WTC11 (cell line): ENCODE measurements around the gene OVAAL. TPM values are rescaled to one million over a fixed set of nuclear protein-coding genes. Genes with fewer than 3 reads are reported as not detected.

Experiments used
- ATAC-seq: fragments of 200-7000 bp; cut with Tn5 transposase; 2 replicates; pipeline ENCODE4 v1.10.0; 2021; ENCODE audit warnings: mild to moderate bottlenecking, moderate library complexity
- CTCF ChIA-PET: fragments of 300-600 bp; sonication (Branson Sonifier 250); formaldehyde crosslinking; loops from one replicate; lab custom pipeline; 2021; ENCODE audit warnings: antibody characterized with exemption; lab: Charles Lee
- POLR2A ChIA-PET: fragments of 350-600 bp; sonication (Branson Sonifier 250); formaldehyde crosslinking; loops from one replicate; lab custom pipeline; 2021; ENCODE audit warnings: antibody characterized with exemption; lab: Charles Lee
- DNase-seq: peaks from one replicate; pipeline ENCODE4 v3.0.0; 2021; ENCODE audit warnings: low spot score
- H3K27ac Mint-ChIP-seq: 2 replicates; pipeline ENCODE4 v1.8.0; 2021; ENCODE audit warnings: mixed read lengths
- H3K27me3 Mint-ChIP-seq: 2 replicates; pipeline ENCODE4 v1.8.0; 2021; ENCODE audit warnings: low read depth, mild to moderate bottlenecking, moderate library complexity, mixed read lengths
- H3K36me3 Mint-ChIP-seq: 2 replicates; pipeline ENCODE4 v1.8.0; 2021; ENCODE audit warnings: mixed read lengths
- H3K4me1 Mint-ChIP-seq: 2 replicates; pipeline ENCODE4 v1.8.0; 2022; ENCODE audit warnings: mixed read lengths
- H3K4me3 Mint-ChIP-seq: 2 replicates; pipeline ENCODE4 v1.8.0; 2021; ENCODE audit warnings: mild to moderate bottlenecking, moderate library complexity, mixed read lengths
- H3K9me3 Mint-ChIP-seq: 2 replicates; pipeline ENCODE4 v1.8.0; 2021; ENCODE audit warnings: mixed read lengths
- CREM ChIP-seq: sonication (generic); formaldehyde crosslinking; IDR thresholded peaks from 2 replicates; pipeline ENCODE4 v1.8.1; 2022; ENCODE audit warnings: mild to moderate bottlenecking, missing genetic modification reagents, moderate library complexity
- EMX1 ChIP-seq: fragments of 250-450 bp; sonication (Bioruptor Pico); IDR thresholded peaks from 2 replicates; pipeline ENCODE4 v1.8.0; 2021; ENCODE audit warnings: mild to moderate bottlenecking
- FOXP1 ChIP-seq: sonication (generic); formaldehyde crosslinking; IDR thresholded peaks from 2 replicates; pipeline ENCODE4 v1.8.0; 2022; ENCODE audit warnings: missing genetic modification reagents, mild to moderate bottlenecking, moderate library complexity, borderline replicate concordance
- HMGA2 ChIP-seq: fragments of 250-450 bp; sonication (Bioruptor Pico); IDR thresholded peaks from 2 replicates; pipeline ENCODE4 v1.4.0; 2021; ENCODE audit warnings: mild to moderate bottlenecking, moderate library complexity
- JAZF1 ChIP-seq: fragments of 250-450 bp; sonication (Bioruptor Pico); IDR thresholded peaks from 2 replicates; pipeline ENCODE4 v1.9.0; 2021; ENCODE audit warnings: moderate library complexity, mild to moderate bottlenecking, inconsistent platforms
- JUN ChIP-seq: sonication (generic); formaldehyde crosslinking; IDR thresholded peaks from 2 replicates; pipeline ENCODE4 v1.8.0; 2023; ENCODE audit warnings: mild to moderate bottlenecking, missing genetic modification reagents
- MYBL2 ChIP-seq: sonication (generic); formaldehyde crosslinking; IDR thresholded peaks from 2 replicates; pipeline ENCODE4 v1.8.1; 2023; ENCODE audit warnings: mild to moderate bottlenecking, moderate library complexity, missing genetic modification reagents
- NFYB ChIP-seq: sonication (generic); formaldehyde crosslinking; conservative IDR thresholded peaks from 2 replicates; pipeline ENCODE4 v1.8.0; 2022; ENCODE audit warnings: low read depth, missing genetic modification reagents
- NR1H2 ChIP-seq: sonication (generic); formaldehyde crosslinking; IDR thresholded peaks from 2 replicates; pipeline ENCODE4 v1.9.0; 2021; ENCODE audit warnings: mild to moderate bottlenecking, moderate library complexity, missing genetic modification reagents
- NR3C1 ChIP-seq: sonication (generic); formaldehyde crosslinking; conservative IDR thresholded peaks from 2 replicates; pipeline ENCODE4 v1.8.1; 2023; ENCODE audit warnings: low read depth, mild to moderate bottlenecking, missing genetic modification reagents
- TCF7 ChIP-seq: sonication (generic); formaldehyde crosslinking; IDR thresholded peaks from 2 replicates; pipeline ENCODE4 v1.8.0; 2022; ENCODE audit warnings: mild to moderate bottlenecking, low read depth, missing genetic modification reagents, moderate library complexity
- TEAD1 ChIP-seq: sonication (generic); formaldehyde crosslinking; IDR thresholded peaks from 2 replicates; pipeline ENCODE4 v1.8.0; 2022; ENCODE audit warnings: mild to moderate bottlenecking, missing genetic modification reagents
- TEAD4 ChIP-seq: sonication (generic); formaldehyde crosslinking; IDR thresholded peaks from 2 replicates; pipeline ENCODE4 v1.8.0; 2022; ENCODE audit warnings: mild to moderate bottlenecking, missing genetic modification reagents
- TP53 ChIP-seq: sonication (generic); formaldehyde crosslinking; IDR thresholded peaks from 2 replicates; pipeline ENCODE4 v1.8.1; 2023; ENCODE audit warnings: mild to moderate bottlenecking, missing genetic modification reagents
- ZNF263 ChIP-seq: sonication (generic); formaldehyde crosslinking; IDR thresholded peaks from 2 replicates; pipeline ENCODE4 v1.8.1; 2022; ENCODE audit warnings: low read depth, mild to moderate bottlenecking, moderate library complexity, missing genetic modification reagents
- total RNA-seq: library from RNA; stranded (reverse); gene quantifications from 3 replicates; pipeline ENCODE4 v1.2.3, GENCODE V29; 2021
- TF ChIP-seq, protein P1 (sequence below): fragments of 200-600 bp; IDR thresholded peaks from 2 replicates; pipeline ENCODE4 v1.8.0; 2022; ENCODE audit warnings: antibody characterized with exemption
- TF ChIP-seq, protein P2 (sequence below): sonication (generic); formaldehyde crosslinking; IDR thresholded peaks from 2 replicates; pipeline ENCODE4 v1.8.1; 2023; ENCODE audit warnings: mild to moderate bottlenecking, moderate library complexity, missing genetic modification reagents
- TF ChIP-seq, protein P3 (sequence below): fragments of 250-450 bp; sonication (Bioruptor Pico); conservative IDR thresholded peaks from 2 replicates; pipeline ENCODE4 v1.9.0; 2021; ENCODE audit warnings: mild to moderate bottlenecking
- TF ChIP-seq, protein P4 (sequence below): sonication (generic); formaldehyde crosslinking; IDR thresholded peaks from 2 replicates; pipeline ENCODE4 v1.8.0; 2023; ENCODE audit warnings: missing genetic modification reagents
- TF ChIP-seq, protein P5 (sequence below): sonication (generic); formaldehyde crosslinking; conservative IDR thresholded peaks from 2 replicates; pipeline ENCODE4 v1.8.1; 2022; ENCODE audit warnings: mild to moderate bottlenecking, missing genetic modification reagents
- TF ChIP-seq, protein P6 (sequence below): sonication (generic); formaldehyde crosslinking; conservative IDR thresholded peaks from 2 replicates; pipeline ENCODE4 v1.8.1; 2023; ENCODE audit warnings: mild to moderate bottlenecking, low read depth, missing genetic modification reagents, moderate library complexity
- TF ChIP-seq, protein P7 (sequence below): sonication (generic); formaldehyde crosslinking; IDR thresholded peaks from 2 replicates; pipeline ENCODE4 v1.8.0; 2022; ENCODE audit warnings: mild to moderate bottlenecking, missing genetic modification reagents

OVAAL gene
- total RNA-seq, 1 experiment from 2014 or later = not detected

DNA sequence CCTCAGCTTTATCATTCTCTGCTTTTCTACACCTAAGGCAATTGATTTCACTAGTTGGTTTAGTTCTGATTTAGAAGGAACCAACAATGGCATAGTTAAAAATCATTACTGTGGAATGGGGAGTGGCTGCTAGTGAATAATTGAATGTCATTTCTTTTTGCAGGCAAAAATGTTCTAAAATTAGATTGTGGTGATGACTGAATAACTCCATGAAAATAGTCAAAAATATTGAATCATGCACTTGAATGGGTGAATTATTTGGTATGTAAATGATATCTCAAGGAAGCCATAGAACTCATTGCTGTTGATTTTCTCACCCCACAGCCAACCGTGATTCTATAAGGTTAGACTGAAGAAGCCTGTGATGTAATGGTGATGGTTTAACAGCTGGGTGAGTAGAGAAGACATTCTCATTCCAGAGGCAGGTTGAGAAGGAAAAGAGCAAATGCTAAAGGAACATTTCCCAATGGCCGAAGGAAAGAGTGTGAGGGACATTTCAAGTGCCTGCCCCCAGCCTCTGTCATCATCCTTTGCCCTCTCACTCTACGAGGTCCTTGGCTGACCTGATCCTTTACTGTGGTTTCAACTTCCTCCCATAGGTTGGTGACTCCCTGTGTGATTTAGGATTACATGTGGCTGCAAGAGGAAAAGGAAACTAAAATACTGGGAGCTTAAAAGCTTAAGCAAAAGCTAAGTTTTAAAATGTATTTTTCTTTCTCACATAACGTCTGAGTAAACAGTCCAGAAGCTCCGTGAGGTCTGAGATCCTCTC lies 12.5 kb downstream of the OVAAL start:
- Mint-ChIP-seq H3K27me3 (no peaks in the 10 kb centered on the region; the same call in 1 of the 2 replicates), H3K36me3 (no peaks in the 10 kb centered on the region), H3K4me3 (no peak overlapping the region), H3K27ac (no peak overlapping the region), H3K4me1 (no peaks in the 10 kb centered on the region), H3K9me3 (no peaks in the 10 kb centered on the region)
- no peak for ATAC-seq
- no peak for DNase-seq
- CTCF ChIA-PET = no interaction called here
- TF ChIP-seq NR3C1 (CRISPR knock-in tag) = no peak
- TF ChIP-seq, protein P1, sequence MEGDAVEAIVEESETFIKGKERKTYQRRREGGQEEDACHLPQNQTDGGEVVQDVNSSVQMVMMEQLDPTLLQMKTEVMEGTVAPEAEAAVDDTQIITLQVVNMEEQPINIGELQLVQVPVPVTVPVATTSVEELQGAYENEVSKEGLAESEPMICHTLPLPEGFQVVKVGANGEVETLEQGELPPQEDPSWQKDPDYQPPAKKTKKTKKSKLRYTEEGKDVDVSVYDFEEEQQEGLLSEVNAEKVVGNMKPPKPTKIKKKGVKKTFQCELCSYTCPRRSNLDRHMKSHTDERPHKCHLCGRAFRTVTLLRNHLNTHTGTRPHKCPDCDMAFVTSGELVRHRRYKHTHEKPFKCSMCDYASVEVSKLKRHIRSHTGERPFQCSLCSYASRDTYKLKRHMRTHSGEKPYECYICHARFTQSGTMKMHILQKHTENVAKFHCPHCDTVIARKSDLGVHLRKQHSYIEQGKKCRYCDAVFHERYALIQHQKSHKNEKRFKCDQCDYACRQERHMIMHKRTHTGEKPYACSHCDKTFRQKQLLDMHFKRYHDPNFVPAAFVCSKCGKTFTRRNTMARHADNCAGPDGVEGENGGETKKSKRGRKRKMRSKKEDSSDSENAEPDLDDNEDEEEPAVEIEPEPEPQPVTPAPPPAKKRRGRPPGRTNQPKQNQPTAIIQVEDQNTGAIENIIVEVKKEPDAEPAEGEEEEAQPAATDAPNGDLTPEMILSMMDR = no peak
- no peak for TF ChIP-seq JUN
- POLR2A ChIA-PET = no interaction called here

DNA sequence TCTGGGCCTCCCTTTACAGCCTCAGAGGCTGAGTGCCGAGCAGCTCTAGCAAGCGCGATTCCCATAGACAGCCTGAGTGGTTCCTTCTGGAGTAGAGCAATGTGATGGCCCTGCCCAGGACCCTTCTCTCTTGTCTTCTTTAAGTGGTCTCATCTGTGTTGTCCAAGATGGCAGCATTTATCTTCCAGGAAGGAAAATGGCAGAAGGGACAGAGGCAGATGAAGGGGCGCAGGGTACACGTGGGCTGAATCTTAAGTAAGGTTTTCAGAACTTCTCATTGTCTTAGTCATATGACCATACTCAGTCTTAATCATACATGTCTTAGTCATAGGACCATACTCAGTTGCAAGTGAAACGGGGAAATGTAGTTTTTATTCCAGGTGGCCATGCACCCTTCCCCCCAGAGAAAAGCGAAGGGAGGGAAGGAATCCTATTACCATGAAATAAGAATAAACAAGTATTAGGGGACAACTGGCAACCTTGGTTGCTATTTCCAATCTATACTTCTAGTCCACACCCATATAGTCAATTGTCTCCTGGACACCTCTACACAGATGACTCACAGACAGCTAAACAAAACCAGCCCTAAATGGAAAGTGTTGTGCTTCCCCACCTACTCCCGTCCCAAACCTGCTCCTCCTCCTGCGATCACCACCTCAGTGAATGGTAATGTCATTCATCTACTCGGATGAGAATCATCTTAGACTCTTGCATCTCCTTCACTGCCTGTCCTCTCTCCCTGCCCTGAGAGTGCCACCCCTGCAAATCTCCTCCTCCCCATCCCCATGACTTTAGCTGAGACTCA lies 13.3 kb downstream of the OVAAL start:
- H3K27me3 Mint-ChIP-seq = no peaks in the 10 kb centered on the region; the same call in 1 of the 2 replicates
- no peaks in the 10 kb centered on the region for H3K4me1 Mint-ChIP-seq
- POLR2A ChIA-PET = no interaction called here
- ATAC-seq = no peak
- H3K27ac Mint-ChIP-seq = no peak overlapping the region
- DNase-seq = no peak
- H3K4me3 Mint-ChIP-seq = no peak overlapping the region
- no peaks in the 10 kb centered on the region for H3K9me3 Mint-ChIP-seq
- CTCF ChIA-PET = no interaction called here
- H3K36me3 Mint-ChIP-seq = no peaks in the 10 kb centered on the region
- TF ChIP-seq, protein P2, sequence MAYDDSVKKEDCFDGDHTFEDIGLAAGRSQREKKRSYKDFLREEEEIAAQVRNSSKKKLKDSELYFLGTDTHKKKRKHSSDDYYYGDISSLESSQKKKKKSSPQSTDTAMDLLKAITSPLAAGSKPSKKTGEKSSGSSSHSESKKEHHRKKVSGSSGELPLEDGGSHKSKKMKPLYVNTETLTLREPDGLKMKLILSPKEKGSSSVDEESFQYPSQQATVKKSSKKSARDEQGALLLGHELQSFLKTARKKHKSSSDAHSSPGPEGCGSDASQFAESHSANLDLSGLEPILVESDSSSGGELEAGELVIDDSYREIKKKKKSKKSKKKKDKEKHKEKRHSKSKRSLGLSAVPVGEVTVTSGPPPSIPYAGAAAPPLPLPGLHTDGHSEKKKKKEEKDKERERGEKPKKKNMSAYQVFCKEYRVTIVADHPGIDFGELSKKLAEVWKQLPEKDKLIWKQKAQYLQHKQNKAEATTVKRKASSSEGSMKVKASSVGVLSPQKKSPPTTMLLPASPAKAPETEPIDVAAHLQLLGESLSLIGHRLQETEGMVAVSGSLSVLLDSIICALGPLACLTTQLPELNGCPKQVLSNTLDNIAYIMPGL (CRISPR knock-in tag) = no peak
- no peak for TF ChIP-seq TEAD4
- no peak for TF ChIP-seq EMX1 (CRISPR knock-in tag)
- TF ChIP-seq CREM (CRISPR knock-in tag) = no peak
- TF ChIP-seq TP53 (CRISPR knock-in tag) = no peak
- TF ChIP-seq NFYB (CRISPR knock-in tag) = no peak
- TF ChIP-seq, protein P3, sequence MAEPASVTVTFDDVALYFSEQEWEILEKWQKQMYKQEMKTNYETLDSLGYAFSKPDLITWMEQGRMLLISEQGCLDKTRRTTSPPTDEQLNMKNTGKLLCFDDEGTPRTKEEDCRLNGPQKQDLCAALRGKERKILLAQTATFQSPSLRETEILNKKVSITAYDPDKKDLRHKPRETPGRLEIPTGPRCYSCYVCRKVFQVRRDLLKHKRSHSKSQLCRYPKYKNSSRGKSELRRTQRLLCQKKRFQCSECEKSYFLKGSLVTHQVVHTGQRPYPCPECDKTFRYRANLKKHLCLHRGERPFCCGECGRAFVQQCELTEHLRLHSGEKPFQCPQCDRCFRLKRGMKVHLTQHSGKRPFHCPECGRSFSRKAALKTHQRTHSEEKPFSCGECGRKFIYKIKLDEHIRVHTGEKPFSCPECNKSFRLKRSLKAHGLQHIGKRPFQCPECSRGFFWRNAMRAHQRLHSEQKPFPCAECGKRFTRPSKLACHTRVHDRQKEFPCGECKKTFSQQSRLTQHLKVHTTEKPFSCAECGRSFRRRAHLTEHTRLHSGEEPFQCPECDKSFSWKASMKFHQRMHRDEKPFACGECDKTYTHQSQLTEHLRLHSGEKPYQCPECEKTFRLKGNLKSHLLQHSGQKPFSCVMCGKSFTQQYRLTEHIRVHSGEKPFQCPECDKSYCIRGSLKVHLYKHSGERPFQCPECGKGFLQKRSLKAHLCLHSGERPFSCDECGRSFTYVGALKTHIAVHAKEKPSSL = no peak
- TF ChIP-seq, protein P4, sequence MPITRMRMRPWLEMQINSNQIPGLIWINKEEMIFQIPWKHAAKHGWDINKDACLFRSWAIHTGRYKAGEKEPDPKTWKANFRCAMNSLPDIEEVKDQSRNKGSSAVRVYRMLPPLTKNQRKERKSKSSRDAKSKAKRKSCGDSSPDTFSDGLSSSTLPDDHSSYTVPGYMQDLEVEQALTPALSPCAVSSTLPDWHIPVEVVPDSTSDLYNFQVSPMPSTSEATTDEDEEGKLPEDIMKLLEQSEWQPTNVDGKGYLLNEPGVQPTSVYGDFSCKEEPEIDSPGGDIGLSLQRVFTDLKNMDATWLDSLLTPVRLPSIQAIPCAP = no peak
- TF ChIP-seq, protein P5, sequence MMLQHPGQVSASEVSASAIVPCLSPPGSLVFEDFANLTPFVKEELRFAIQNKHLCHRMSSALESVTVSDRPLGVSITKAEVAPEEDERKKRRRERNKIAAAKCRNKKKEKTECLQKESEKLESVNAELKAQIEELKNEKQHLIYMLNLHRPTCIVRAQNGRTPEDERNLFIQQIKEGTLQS = no peak
- TF ChIP-seq, protein P6, sequence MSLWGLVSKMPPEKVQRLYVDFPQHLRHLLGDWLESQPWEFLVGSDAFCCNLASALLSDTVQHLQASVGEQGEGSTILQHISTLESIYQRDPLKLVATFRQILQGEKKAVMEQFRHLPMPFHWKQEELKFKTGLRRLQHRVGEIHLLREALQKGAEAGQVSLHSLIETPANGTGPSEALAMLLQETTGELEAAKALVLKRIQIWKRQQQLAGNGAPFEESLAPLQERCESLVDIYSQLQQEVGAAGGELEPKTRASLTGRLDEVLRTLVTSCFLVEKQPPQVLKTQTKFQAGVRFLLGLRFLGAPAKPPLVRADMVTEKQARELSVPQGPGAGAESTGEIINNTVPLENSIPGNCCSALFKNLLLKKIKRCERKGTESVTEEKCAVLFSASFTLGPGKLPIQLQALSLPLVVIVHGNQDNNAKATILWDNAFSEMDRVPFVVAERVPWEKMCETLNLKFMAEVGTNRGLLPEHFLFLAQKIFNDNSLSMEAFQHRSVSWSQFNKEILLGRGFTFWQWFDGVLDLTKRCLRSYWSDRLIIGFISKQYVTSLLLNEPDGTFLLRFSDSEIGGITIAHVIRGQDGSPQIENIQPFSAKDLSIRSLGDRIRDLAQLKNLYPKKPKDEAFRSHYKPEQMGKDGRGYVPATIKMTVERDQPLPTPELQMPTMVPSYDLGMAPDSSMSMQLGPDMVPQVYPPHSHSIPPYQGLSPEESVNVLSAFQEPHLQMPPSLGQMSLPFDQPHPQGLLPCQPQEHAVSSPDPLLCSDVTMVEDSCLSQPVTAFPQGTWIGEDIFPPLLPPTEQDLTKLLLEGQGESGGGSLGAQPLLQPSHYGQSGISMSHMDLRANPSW (CRISPR knock-in tag) = no peak
- no peak for TF ChIP-seq TEAD1 (CRISPR knock-in tag)
- no peak for TF ChIP-seq FOXP1 (CRISPR knock-in tag)
- no peak for TF ChIP-seq TCF7 (CRISPR knock-in tag)
- no peak for TF ChIP-seq MYBL2 (CRISPR knock-in tag)
- no peak for TF ChIP-seq NR1H2 (CRISPR knock-in tag)
- TF ChIP-seq HMGA2 (CRISPR knock-in tag) = no peak
- no peak for TF ChIP-seq JAZF1
- TF ChIP-seq ZNF263 (CRISPR knock-in tag) = no peak
- TF ChIP-seq, protein P7, sequence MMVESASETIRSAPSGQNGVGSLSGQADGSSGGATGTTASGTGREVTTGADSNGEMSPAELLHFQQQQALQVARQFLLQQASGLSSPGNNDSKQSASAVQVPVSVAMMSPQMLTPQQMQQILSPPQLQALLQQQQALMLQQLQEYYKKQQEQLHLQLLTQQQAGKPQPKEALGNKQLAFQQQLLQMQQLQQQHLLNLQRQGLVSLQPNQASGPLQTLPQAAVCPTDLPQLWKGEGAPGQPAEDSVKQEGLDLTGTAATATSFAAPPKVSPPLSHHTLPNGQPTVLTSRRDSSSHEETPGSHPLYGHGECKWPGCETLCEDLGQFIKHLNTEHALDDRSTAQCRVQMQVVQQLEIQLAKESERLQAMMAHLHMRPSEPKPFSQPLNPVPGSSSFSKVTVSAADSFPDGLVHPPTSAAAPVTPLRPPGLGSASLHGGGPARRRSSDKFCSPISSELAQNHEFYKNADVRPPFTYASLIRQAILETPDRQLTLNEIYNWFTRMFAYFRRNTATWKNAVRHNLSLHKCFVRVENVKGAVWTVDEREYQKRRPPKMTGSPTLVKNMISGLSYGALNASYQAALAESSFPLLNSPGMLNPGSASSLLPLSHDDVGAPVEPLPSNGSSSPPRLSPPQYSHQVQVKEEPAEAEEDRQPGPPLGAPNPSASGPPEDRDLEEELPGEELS = no peak
